ENCODE results near the gene PTX3.

- TF ChIP-seq, protein P1, sequence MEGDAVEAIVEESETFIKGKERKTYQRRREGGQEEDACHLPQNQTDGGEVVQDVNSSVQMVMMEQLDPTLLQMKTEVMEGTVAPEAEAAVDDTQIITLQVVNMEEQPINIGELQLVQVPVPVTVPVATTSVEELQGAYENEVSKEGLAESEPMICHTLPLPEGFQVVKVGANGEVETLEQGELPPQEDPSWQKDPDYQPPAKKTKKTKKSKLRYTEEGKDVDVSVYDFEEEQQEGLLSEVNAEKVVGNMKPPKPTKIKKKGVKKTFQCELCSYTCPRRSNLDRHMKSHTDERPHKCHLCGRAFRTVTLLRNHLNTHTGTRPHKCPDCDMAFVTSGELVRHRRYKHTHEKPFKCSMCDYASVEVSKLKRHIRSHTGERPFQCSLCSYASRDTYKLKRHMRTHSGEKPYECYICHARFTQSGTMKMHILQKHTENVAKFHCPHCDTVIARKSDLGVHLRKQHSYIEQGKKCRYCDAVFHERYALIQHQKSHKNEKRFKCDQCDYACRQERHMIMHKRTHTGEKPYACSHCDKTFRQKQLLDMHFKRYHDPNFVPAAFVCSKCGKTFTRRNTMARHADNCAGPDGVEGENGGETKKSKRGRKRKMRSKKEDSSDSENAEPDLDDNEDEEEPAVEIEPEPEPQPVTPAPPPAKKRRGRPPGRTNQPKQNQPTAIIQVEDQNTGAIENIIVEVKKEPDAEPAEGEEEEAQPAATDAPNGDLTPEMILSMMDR (IDR thresholded peaks at IDR 0.05): no peak
- TF ChIP-seq POLR2A (IDR thresholded peaks at IDR 0.05): no peak
These were observed 21.8 kb upstream of the PTX3 start for GRCh38 chr3:157414861-157415260.

Data from heart left ventricle (tissue), 13 donors.